ENCODE data around the gene CXCL9.

- TF ChIP-seq ZNF23 (tag by site-specific recombination; IDR thresholded peaks at IDR 0.05; ENCODE audit: borderline replicate concordance): no peak
- TF ChIP-seq CTCF (tag by site-specific recombination; IDR thresholded peaks at IDR 0.05): no peak
- no peak for TF ChIP-seq ZNF785 (tag by site-specific recombination; IDR thresholded peaks at IDR 0.05)
- no peak for TF ChIP-seq ZNF561 (tag by site-specific recombination; IDR thresholded peaks at IDR 0.05; ENCODE audit: borderline replicate concordance)
- TF ChIP-seq ZNF24 (tag by site-specific recombination; IDR thresholded peaks at IDR 0.05): no peak
- TF ChIP-seq ZNF292 (tag by site-specific recombination; IDR thresholded peaks at IDR 0.05; ENCODE audit: borderline replicate concordance, low read depth): no peak
- no peak for TF ChIP-seq TRIM28 (IDR thresholded peaks at IDR 0.05; ENCODE audit: borderline replicate concordance, low read length)
- TF ChIP-seq ZNF174 (tag by site-specific recombination; IDR thresholded peaks at IDR 0.05): no peak
These were observed 26.7 kb downstream of the CXCL9 start for GRCh38 chr4:75980576-75980975.

Data from HEK293 (cell line).